ENCODE measurements around the gene LPIN3. TPM values are rescaled to one million over a fixed set of nuclear protein-coding genes. Genes with fewer than 3 reads are reported as not detected.

LPIN3 gene, protein sequence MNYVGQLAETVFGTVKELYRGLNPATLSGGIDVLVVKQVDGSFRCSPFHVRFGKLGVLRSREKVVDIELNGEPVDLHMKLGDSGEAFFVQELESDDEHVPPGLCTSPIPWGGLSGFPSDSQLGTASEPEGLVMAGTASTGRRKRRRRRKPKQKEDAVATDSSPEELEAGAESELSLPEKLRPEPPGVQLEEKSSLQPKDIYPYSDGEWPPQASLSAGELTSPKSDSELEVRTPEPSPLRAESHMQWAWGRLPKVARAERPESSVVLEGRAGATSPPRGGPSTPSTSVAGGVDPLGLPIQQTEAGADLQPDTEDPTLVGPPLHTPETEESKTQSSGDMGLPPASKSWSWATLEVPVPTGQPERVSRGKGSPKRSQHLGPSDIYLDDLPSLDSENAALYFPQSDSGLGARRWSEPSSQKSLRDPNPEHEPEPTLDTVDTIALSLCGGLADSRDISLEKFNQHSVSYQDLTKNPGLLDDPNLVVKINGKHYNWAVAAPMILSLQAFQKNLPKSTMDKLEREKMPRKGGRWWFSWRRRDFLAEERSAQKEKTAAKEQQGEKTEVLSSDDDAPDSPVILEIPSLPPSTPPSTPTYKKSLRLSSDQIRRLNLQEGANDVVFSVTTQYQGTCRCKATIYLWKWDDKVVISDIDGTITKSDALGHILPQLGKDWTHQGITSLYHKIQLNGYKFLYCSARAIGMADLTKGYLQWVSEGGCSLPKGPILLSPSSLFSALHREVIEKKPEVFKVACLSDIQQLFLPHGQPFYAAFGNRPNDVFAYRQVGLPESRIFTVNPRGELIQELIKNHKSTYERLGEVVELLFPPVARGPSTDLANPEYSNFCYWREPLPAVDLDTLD
- 10.3 to 14.6 TPM (median 13.3 TPM) in 5 replicates for total RNA-seq (2022; extraction: Qiagen RNA extraction; ENCODE audit: low read depth)

DNA sequence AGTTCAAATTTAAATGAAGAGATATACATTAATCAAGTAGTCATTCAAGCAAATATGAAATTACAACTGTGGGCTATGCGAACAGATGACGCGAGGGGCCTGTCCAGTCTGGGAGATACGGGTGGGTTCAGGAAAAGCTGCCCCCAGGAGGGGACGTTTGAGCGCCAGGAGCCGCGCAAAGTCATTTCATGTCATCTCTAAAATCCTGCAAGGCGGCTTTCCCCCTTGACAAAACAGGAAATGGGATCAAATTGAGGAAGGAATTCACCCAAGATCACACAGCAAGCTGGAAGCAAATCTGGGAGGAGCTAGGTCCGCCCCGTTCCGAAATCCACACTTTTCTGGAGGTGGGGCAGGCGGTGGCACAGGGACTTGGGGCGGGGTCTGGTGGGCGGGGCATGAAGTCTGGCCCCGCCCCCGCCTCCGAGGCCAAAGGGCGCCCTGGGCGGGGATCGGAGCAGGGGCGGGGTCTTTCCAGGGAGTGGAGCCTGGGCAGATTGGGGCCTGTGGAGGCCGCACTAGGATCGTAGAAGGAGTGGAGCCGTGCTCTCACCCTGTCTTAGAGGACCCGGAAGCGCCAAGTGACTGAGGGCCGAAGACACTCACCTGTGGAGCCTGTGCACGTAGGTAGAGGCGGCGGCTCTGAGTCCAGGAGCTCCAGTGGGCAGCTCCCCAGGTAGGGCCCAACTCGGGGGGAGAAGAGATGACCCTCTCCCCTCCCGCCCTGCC lies at the start of gene LPIN3:
LPIN3 (plus strand) TSS at position 495 of the 729 bp plus-strand sequence. CDS start 4,983 bp downstream, outside the sequence.

DNA sequence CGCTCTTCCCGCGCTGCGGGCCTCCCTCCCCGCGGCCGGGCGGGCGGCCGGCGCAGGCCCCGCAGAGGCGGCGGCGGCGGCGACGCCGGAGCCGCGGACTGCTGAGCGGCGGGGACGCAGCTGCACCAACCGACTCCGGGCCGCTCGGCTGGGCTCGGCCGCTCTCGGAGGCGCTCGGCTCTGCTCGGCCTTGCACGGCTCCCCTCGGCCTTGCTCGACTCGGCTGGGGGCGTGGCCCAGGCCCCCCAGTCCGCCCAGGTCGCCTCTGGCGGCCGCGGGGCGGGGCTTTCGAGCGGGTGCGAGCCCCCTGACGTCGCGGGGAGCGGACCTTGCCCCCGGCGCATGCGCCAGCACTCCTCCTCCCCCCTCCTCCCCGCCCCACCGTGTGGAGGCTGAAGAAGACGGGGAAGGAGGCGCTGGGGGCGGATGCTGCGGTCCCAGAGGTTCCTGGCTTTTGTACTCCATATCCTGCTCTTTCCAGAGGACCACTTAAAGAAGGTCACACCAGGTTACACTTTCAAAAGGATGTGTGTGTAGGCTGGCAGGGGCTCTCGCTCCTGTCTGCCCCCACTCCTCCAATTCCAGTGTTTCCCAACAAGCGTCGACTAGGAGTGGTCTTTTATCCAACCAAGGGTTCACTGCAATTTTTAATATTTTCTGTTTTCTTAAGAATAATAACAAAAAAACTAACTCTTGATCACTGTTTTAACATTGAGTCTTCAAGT lies 22.9 kb upstream of the LPIN3 start, which contains the start of gene ZHX3:
ZHX3 (minus strand) TSS at position 186 of the 725 bp plus-strand sequence. CDS start 112,815 bp downstream, outside the sequence.

DNA sequence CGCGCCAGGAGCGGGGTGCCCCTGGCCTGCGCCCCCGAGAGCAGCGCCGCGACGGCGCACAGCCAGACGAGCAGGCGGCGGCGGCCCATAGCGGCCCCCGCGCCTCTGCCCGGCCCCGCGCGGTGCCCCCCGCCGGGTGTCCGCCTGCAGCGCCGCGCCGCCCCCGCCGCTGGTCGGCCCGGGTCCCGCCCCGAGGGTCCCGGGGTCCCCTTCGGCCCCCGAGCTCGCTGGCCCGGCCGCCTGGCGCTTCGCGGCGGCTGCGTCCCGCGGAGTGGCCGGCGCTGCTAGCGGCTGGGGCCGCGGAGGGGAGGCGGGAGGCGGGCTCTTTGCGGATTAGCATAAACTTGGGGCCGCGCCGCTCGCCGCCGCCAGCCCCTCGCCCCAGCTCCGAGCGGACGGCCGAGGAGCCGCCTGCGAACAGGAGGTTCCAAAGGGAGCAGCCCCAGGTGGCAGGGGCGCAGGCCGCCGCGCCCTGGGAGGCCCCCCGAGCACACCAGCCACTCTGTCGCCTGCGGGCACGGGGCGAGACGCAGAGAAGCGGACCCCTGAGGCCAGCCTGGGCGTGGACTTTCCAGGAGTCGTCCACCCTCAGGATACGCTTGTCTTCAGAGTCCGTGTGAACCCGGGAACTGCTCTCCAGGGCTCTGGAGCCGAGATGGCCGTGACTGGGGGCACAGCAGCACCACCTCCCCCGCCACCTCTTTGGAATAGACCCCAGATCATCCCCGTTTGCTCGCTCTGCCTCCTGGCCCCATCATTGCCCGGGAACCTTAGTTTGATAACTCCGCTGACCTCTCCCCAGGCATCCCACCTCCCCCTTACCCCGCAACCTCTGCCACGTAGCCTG lies 26.1 kb downstream of the LPIN3 start, which contains the start of gene EMILIN3:
EMILIN3 (minus strand) TSS at position 273 of the 847 bp plus-strand sequence; CDS start at position 89, 184 bp downstream.

Other genes starting within 250 kb of the LPIN3 start
- 28.5 to 47.9 TPM (median 40.4 TPM) in 5 replicates for gene PLCG1, start 203.3 kb upstream of the LPIN3 start, total RNA-seq (2022; extraction: Qiagen RNA extraction; ENCODE audit: low read depth)
- gene ZHX3, start 23.1 kb upstream of the LPIN3 start, total RNA-seq (2022; extraction: Qiagen RNA extraction; ENCODE audit: low read depth): 5.0 to 7.9 TPM (median 5.6 TPM) in 5 replicates
- 0.34 to 0.49 TPM (median 0.39 TPM) in 5 replicates for gene EMILIN3, start 26.0 kb downstream of the LPIN3 start, total RNA-seq (2022; extraction: Qiagen RNA extraction; ENCODE audit: low read depth)

Data from A549 treated with GW870086 at 1 μM for 4 hours (cell line).